ENCODE data around the gene TBC1D23. TPM values are rescaled to one million over a fixed set of nuclear protein-coding genes. Genes with fewer than 3 reads are reported as not detected.
"Not testable (repeated sequence)": the region's sequence is repeated elsewhere in the genome, so short reads cannot be mapped to it uniquely, and the experiment has no call there.

Gene TBC1D23
- total RNA-seq, 1 donor from 2014 or later: 57.4 TPM

- no peak for DNase-seq (ENCODE audit: low read depth)
Measured at GRCh38 chr3:100256731-100257151, 4.1 kb upstream of the TBC1D23 start.

- no peak for DNase-seq (ENCODE audit: low read depth)
Measured at GRCh38 chr3:100257586-100257985, 3.2 kb upstream of the TBC1D23 start.

GRCh38 chr3:100260081-100260684 lies 609 bp upstream of the TBC1D23 start:
- DNase-seq (ENCODE audit: low read depth): no peak

GRCh38 chr3:100261485-100261903 lies 702 bp downstream of the TBC1D23 start:
- no peak for DNase-seq (ENCODE audit: low read depth)

DNA sequence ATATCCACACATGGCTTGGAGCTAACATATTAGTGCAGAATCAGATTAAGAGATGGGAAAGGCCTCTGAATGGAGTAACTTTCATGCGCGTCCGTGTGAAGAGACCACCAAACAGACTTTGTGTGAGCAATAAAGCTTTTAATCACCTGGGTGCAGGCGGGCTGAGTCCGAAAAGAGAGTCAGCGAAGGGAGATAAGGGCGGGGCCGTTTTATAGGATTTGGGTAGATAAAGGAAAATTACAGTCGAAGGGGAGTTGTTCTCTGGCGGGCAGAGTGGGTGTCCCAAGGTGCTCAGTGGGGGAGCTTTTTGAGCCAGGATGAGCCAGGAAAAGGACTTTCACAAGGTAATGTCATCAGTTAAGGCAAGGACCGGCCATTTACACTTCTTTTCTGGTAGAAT lies 2.1 kb downstream of the TBC1D23 start:
- not testable (repeated sequence) for DNase-seq (ENCODE audit: low read depth)

GRCh38 chr3:100263583-100263982 lies 2.8 kb downstream of the TBC1D23 start:
- DNase-seq (ENCODE audit: low read depth): no peak

- DNase-seq (ENCODE audit: low read depth): no peak
Measured at GRCh38 chr3:100264242-100264641, 3.5 kb downstream of the TBC1D23 start.

DNA sequence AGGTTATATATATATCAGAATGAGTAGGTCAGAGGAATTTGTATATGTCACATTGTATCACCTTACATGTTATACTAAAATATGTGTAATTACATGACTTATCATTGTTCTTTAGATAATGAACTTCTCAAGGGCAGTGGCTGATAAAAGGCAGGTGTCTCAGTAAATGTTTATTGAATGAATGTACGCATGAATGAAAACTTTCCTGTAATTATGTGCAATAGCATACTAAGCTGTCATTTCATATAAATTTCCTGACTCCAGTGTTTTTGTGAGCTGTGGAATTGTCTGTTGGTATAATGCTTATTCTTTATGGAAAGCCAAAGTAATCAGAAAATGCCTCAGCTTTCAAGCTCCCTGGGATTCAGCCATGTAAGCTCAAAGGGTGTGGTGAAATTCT lies 4.2 kb downstream of the TBC1D23 start:
- DNase-seq (ENCODE audit: low read depth): no peak

GRCh38 chr3:100266531-100266930 lies 5.7 kb downstream of the TBC1D23 start:
- no peak for DNase-seq (ENCODE audit: low read depth)

DNA sequence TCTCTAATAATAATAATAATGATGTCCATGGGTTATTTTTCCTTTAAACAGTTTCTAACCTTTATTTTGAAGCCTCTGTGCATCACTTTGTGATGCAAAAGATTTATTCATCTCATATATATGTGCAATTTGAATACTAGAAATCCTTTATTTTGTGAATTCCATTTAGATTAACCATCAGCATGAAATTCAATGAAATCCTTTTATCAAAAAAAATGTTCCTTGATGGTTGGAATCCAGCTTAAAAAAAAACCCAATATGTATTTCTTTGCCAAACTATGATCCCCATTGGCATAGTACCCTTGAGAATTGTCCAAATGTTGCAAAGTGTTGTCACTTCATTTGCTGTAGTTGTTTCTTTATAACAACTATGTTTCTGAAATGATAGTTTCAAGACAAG lies 7.4 kb downstream of the TBC1D23 start:
- DNase-seq (ENCODE audit: low read depth): no peak

DNA sequence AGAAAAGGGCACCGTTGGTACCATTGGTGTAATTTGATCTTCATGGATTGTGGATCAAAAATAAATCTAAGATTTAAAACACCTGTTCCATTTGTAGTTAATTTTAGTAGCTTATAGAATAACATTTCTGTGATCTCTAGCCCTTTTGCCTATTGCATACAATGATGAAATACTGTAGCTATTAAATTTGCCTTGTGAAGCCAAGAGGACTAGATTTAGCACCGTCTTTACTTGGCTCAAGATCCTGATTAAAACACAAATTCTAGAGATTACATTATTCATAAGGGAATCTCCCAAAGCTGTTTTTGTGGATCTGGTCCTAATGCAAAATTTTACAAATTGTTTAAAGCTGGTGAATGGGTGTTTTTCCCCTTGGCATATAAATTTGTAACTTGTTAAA lies 8.2 kb downstream of the TBC1D23 start:
- peak; percentile 47 for DNase-seq (ENCODE audit: low read depth)

- DNase-seq (ENCODE audit: low read depth): peak; percentile 87
Measured at GRCh38 chr3:100269410-100270214, 8.8 kb downstream of the TBC1D23 start.

- DNase-seq (ENCODE audit: low read depth): no peak
Measured at GRCh38 chr3:100270215-100270583, 9.4 kb downstream of the TBC1D23 start.

- DNase-seq (ENCODE audit: low read depth): no peak
Measured at GRCh38 chr3:100271522-100271921, 10.7 kb downstream of the TBC1D23 start.

- DNase-seq (ENCODE audit: low read depth): not testable (repeated sequence)
Measured at GRCh38 chr3:100272797-100273611, 12.2 kb downstream of the TBC1D23 start.

DNA sequence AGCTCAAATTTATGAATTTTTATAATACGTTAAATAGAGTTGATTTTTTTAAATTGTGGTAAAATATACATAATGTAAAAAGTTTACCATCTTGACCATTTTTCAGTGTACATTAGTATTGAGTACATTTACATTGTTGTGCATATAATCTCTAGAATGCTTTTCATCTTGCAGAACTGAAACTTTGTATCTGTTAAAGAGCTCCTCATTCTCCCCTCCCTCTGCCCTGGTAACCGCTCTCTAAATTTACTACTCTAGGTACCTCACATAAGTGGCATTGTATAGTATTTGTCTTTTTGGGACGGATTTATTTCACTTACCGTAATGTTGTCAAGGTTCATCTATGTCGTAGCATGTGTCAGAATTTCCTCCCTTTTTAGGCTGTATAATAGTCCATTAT lies 13.6 kb downstream of the TBC1D23 start:
- DNase-seq (ENCODE audit: low read depth): no peak

DNA sequence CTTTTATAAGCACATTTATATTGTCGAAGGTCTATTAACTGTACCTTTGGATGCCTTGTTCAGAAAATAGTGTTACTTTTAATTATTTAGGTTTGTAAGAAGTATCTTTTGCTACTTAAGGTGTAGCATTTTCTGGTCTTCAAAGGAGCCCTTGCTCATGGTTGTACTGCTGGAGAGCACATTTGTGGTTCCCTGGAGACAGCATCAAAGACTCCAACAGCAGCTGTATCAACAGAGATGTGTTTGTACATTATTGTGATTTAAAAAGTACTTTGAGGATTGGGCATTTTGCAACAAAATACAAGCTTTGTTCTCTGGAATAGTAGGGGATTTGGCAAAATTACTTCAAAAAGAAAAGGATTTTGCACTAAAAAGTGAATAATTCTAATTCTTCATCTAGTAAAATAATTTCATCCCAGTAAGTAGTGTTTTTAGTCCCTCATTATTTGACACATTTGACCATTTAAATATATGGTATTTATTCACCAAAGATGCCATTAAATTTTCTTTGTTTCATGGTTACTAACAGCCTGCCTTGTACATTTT lies 16.5 kb downstream of the TBC1D23 start:
- DNase-seq (ENCODE audit: low read depth): peak; percentile 58

DNA sequence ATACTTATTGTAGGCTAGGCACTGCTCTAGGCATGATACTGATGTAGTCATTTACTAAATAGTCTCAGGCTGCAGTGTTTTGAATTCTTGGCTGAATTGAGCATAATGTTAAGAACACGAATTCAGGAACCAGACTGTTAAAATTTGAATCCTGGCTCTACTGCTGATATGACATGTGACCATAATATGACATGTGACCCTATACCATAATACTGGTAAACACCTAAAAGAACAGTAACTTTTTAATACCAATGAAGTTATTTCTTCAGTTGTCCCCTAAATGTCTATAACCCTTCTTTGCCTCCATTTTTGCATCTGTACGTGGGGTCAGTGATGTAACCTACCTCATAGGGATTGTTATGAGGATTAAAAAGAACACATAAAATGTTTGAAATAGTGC lies 18.1 kb downstream of the TBC1D23 start:
- no peak for DNase-seq (ENCODE audit: low read depth)

- DNase-seq (ENCODE audit: low read depth): no peak
Measured at GRCh38 chr3:100288288-100288894, 27.6 kb downstream of the TBC1D23 start.

GRCh38 chr3:100289339-100289738 lies 28.5 kb downstream of the TBC1D23 start:
- DNase-seq (ENCODE audit: low read depth): no peak

DNA sequence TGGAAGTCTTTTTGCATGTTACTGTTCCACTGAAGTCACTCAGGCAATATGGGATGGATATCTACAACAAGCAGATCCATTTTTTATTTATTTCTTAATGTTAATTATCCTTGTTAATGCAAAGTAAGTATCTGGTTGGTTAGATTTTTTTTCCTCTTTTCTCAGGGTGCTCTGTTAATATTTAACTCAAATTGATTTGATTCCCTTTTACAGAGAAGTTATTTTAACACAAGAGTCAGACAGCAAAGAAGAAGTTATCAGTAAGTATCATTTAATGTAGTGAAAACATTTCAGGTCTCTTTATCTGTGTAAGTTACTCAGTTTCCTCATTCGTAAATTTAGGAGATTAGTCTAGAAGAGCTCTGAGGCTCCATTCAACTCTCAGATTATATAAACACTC lies 34.3 kb downstream of the TBC1D23 start:
- no peak for DNase-seq (ENCODE audit: low read depth)
